ENCODE measurements around the gene ATP2C1. TPM values are rescaled to one million over a fixed set of nuclear protein-coding genes. Genes with fewer than 3 reads are reported as not detected.
"Not testable (repeated sequence)": the region's sequence is repeated elsewhere in the genome, so short reads cannot be mapped to it uniquely, and the experiment has no call there.

ATP2C1 gene
- polyA plus RNA-seq, 5 donors, result 89.4 to 155 (median 142) TPM

- no peak for DNase-seq
Observed at GRCh38 chr3:130934442-130935089, 40.7 kb downstream of the ATP2C1 start.

GRCh38 chr3:130935761-130936492 is 42.0 kb downstream of the ATP2C1 start:
- no peak for DNase-seq

- DNase-seq, result no peak
Observed at GRCh38 chr3:130939753-130940152, 45.9 kb downstream of the ATP2C1 start.

- DNase-seq, result no peak
Observed at GRCh38 chr3:130941793-130942192, 47.9 kb downstream of the ATP2C1 start.

- DNase-seq, result no peak
Observed at GRCh38 chr3:130946882-130947281, 53.0 kb downstream of the ATP2C1 start.

- DNase-seq, result no peak
Observed at GRCh38 chr3:130948001-130948773, 54.3 kb downstream of the ATP2C1 start.

GRCh38 chr3:130948929-130949328 is 55.0 kb downstream of the ATP2C1 start:
- no peak for DNase-seq

- DNase-seq, result no peak
Observed at GRCh38 chr3:130950124-130950523, 56.2 kb downstream of the ATP2C1 start.

GRCh38 chr3:130950641-130951040 is 56.8 kb downstream of the ATP2C1 start:
- DNase-seq, result no peak

- no peak for DNase-seq
Observed at GRCh38 chr3:130955481-130955880, 61.6 kb downstream of the ATP2C1 start.

- DNase-seq, result no peak
Observed at GRCh38 chr3:130956281-130956680, 62.4 kb downstream of the ATP2C1 start.

GRCh38 chr3:130956721-130957120 is 62.8 kb downstream of the ATP2C1 start:
- DNase-seq, result no peak

- no peak for DNase-seq
Observed at GRCh38 chr3:130960139-130960795, 66.4 kb downstream of the ATP2C1 start.

- DNase-seq, result no peak
Observed at GRCh38 chr3:130961458-130961857, 67.6 kb downstream of the ATP2C1 start.

- no peak for DNase-seq
Observed at GRCh38 chr3:130963444-130963843, 69.6 kb downstream of the ATP2C1 start.

GRCh38 chr3:130963878-130964277 is 70.0 kb downstream of the ATP2C1 start:
- no peak for DNase-seq

- DNase-seq, result no peak
Observed at GRCh38 chr3:130967281-130967680, 73.4 kb downstream of the ATP2C1 start.

- DNase-seq, result no peak
Observed at GRCh38 chr3:130968221-130968620, 74.3 kb downstream of the ATP2C1 start.

- DNase-seq, result no peak
Observed at GRCh38 chr3:130969621-130970020, 75.7 kb downstream of the ATP2C1 start.

GRCh38 chr3:130971208-130971607 is 77.3 kb downstream of the ATP2C1 start:
- no peak for DNase-seq

- not testable (repeated sequence) for DNase-seq
Observed at GRCh38 chr3:130972592-130972991, 78.7 kb downstream of the ATP2C1 start.

GRCh38 chr3:130973406-130973805 is 79.5 kb downstream of the ATP2C1 start:
- DNase-seq, result no peak

Measured in right lung (tissue), 5 donors.